ENCODE data around the gene TFPI2.

The TFPI2 gene

DNA sequence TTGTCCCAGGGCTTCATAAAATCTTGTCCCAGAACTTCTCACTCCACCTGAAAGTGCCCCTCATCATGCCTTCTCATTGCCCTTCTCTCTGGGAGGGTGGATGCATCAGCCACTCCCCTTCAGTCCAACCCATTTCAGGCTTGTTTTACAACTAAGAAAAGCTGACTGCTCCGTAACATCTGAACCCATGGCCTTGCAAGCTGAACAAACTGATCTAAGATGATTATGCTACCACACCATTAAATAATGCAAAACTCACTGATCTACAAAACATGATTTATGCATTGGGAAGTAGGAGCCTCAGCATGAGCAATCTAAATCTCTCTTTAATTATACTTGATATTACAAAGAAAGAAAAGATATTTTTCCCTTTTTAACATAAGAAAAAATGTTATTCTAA, 34.8 kb downstream of the TFPI2 start:
- no peak for DNase-seq (ENCODE audit: low spot score)

DNA sequence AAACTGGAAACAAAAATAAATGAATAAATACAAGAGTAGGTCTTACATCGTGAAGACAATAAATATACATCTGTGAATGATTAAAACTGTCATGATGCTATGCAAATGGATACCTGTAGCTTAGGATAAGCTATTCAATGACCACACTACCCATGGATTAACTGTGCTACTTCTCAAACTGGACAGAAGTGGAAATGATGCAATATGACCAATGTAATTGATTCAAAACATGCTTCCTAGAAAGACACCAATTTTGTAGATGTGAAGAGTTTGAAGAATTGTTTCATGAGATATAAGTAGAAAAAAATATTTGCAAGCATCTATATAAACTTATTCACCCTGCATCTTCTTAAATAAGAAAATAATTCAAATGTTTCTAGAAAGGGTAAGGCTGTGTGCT, 36.1 kb downstream of the TFPI2 start:
- no peak for DNase-seq (ENCODE audit: low spot score)

DNA sequence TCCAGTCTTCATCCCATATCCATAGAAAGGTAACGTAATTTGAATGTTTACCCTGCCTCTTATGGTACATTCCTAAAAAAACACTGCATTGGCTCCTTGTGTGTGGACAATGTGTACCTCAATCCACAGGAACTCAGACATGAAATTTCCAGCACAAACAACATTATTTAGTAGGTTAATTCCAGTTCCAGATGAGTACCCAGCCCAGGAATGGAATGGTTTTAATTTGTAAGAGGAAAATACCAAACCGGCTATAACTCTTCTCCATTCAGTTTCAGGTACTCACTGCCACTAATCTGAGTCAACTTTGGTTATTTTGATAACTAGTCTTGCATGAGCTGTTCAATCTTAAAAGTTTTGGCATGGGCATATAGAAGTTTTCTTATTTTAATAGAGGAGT, 39.0 kb downstream of the TFPI2 start:
- no peak for DNase-seq (ENCODE audit: low spot score)

DNA sequence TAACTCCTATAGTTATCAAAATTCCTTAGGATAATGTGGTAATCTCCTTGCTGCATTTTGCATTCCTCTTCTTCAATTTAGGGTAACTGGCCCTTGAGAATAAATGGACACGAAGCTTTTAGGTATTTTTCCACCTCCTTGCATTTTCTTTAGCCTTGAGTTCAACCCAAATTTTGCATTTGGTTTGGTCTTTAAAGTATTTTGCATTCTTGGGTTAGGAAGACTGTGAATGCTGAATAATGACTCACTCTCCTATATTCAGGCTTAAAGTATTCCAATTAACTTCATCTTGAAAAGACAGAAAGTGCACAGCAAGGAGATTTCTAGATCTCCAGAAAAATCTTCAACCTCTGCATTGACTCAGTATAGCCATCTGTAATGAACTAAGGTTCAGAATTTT, 47.3 kb downstream of the TFPI2 start:
- DNase-seq (ENCODE audit: low spot score): no peak

DNA sequence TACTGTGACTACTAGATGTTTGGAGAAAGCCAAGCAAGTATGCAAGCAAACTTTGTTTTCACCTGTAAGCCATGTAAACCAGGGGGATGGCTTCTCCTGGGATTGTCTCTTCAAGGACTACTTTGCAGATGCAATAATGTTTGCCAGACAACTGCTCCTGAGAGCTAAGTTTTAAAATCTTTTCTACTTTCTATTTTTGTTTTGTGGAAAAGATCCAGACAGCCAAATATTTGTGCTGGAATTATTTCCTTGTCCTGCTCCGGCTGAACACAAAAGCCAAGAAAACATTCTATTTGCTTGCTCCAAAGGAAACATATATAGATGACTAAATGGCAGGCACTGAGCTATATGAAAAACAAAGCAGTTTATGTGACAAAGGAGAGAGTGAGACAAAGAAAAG, 51.6 kb downstream of the TFPI2 start:
- DNase-seq (ENCODE audit: low spot score): no peak

DNA sequence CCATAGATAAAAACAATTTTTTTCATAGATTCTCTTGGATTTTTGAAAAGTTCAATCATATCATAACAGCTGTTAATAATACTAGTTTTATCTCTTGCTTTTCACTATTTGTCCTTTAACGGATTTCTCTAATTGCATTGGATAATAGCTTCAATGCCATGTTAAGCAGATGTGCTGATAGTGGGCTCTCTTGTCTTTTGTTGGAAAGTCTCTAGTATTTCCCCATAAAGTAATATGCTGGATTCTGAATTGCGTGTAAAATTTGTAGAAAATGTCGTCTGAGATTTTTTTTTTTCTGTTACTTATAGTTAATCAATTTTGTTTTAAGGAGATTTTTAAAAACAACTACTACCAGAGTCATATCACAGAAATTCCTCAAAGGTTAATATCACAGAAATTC, 53.3 kb downstream of the TFPI2 start:
- no peak for DNase-seq (ENCODE audit: low spot score)

DNA sequence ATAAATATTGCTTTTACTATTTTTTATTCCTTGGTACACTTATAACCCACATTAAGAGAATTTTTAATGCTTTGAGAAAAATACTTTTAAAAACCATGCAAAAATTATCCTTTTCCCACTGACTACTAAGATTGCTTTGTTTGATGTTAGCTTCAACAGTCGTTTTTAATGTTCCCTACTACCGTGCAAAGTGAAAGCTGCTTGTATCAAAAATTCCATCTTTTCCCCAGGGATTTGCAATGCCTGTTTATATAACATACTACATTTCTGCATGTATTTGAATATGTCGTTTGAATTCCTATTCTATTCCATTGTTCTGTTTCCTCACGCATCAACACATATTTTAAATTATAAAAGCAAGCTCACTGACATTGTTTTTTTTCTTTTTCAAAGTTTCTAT, 54.4 kb downstream of the TFPI2 start:
- no peak for DNase-seq (ENCODE audit: low spot score)

DNA sequence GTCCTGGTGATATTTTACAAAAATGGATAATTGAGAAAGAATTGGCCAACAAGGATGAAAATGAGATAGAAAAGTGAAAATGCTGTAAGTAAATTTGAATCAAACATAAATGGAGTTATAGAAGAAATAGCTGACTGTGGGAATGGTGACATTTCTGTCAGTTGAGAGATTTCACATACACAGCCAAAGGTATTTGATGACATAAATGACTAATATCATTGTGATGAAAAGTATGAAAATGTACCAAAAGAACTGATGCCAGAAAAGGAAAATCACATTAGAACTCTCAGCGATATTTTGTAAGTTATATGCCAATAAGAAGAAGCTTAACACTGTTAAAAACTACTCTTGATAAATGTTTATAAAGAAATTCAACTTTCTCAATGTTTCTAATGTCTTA, 54.9 kb downstream of the TFPI2 start:
- no peak for DNase-seq (ENCODE audit: low spot score)
